GM19035 (cell line): ENCODE data around the gene HPD.
"Not testable (repeated sequence)": the region's sequence is repeated elsewhere in the genome, so short reads cannot be mapped to it uniquely, and the experiment has no call there.

Experiments used
- ATAC-seq: cut with Tn5 transposase; IDR thresholded peaks from one replicate; pipeline ENCODE4 v1.9.1; 2021; ENCODE audit not compliant: unreplicated experiment

The HPD gene

GRCh38 chr12:121869229-121869628 is 10.6 kb upstream of the HPD start:
- ATAC-seq = not testable (repeated sequence)

DNA sequence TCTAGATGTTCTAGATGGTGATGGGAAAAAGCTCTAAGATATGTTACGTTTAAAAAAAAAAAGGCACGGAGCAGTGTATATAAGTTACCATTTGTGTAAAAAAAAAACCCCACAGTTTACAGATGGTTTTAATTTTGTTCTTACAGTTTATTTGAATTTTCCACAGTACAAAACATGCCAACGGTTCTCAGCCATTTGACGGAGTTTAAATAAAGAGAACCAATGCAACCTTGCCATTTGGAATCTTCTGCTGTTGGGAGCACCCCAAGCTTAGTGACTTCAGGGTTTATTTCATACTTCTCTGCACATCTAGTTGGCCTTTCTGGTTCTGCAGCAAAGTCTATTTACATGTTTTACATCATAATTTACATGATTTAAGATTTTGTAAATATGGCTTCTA is 7.7 kb upstream of the HPD start:
- ATAC-seq = no peak

DNA sequence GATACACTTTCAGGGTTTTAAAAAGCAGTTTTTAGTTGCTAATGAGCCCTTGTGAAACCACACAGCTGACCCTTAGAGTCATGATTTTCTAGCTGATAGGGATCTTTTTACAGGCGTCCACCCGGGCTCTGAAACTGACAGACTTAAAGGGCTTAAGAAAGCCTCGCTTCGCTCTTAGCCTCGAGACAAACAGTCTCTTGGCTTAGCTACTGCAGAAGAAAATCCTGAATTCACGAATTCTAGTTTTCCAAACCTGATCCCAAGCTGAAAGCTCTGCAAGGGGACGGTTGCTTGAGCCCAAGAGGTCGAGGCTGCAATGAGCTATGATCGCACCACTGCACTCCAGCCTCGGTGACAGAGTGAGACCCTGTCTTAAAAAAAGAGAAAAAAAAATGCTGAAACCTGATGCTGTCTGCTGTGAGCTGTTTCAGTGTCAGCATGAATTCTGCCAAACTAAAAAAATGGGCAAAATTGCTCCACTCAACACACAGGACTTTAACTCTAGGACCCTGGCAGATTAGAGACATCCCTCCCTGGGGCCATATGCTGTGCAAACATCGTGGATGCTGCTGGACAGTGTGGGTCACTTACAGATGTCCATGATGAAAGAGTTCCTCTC is 3.1 kb upstream of the HPD start:
- no peak for ATAC-seq

- not testable (repeated sequence) for ATAC-seq
Measured at GRCh38 chr12:121860699-121861098, 2.0 kb upstream of the HPD start.

DNA sequence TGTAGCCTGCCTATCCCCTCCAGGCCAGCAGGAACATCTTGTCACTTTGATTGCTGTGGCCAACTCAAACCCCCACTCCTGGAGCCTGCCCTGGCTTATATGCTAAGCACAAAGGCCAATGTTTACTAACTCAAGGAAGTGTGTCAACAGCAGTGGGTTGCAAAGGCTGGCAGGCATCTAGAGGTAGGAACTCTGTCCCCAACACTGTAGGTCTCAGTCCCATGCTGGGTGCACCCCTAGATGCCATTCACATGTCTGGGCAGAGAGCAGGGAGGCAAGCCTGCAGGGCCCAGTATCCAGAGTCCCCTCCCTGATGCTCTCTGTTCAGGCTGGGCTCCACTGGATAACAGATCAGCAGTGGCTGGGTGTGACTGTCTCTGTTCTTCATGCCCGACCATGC is 1.6 kb upstream of the HPD start:
- no peak for ATAC-seq

GRCh38 chr12:121858318-121858661 is 369 bp downstream of the HPD start:
- no peak for ATAC-seq

- ATAC-seq = no peak
Measured at GRCh38 chr12:121857322-121858246, 1.1 kb downstream of the HPD start.

- not testable (repeated sequence) for ATAC-seq
Measured at GRCh38 chr12:121852392-121852791, 6.3 kb downstream of the HPD start.

- ATAC-seq = no peak
Measured at GRCh38 chr12:121849665-121850064, 9.0 kb downstream of the HPD start.

DNA sequence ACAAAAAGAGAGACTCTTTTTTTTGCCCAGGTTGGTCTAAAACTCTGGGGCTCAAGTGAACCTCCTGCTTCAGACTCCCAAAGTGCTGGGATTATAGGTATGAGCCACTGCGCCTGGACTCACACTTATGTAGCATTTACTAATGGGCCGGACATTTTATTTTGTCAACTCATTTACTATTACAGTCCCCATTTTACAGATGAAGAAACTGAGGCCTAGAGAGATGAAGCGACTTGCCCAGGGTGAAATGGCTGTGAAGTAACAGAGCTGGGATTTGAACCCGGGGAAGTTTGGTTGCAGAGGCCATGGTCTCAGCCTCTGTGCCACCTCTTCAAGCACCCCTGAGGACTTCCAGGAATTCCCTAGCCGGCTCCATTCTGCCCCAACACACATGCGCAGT is 9.4 kb downstream of the HPD start:
- no peak for ATAC-seq

DNA sequence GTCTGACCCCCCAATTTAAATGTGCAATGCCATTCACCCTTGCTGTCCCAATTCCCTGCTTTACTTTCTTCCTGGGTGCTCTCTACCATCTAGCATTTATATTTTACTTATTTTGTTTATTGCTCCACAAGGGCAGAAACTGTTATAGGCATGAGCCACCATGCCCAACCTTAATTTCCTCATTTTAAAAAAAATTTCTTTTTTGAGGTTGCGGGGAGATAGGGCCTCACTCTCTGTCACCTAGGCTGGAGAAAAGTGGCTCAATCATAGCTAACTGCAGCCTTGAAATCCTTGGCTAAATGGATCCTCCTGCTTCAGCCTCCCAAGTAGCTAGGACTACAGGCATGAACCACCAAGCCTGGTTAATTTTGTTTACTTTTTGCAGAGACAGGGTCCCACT is 13.0 kb downstream of the HPD start:
- ATAC-seq = no peak

GRCh38 chr12:121843236-121843982 is 15.2 kb downstream of the HPD start:
- no peak for ATAC-seq

GRCh38 chr12:121839993-121840761 is 18.5 kb downstream of the HPD start:
- no peak for ATAC-seq

- peak; percentile 88 for ATAC-seq
Measured at GRCh38 chr12:121839106-121839992, 19.3 kb downstream of the HPD start.

- no peak for ATAC-seq
Measured at GRCh38 chr12:121838126-121838525, 20.5 kb downstream of the HPD start.

DNA sequence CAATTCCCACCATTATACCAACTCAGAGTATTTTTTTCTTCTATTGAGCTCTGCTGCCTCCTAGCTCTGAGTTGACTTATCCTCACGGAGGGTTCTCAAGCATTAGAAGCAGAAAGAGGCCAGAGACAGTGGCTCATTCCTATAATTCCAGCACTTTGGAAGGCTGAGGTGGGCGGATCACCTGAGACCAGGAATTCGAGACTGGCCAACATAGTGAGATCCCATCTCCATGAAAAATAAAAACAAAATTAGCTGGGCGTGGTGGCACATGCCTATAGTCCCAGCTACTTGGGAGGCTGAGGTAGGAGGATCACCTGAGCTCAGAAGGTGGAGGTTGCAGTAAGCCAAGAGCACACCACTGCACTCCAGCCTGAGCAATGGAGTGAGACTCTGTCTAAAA is 21.0 kb downstream of the HPD start:
- ATAC-seq = no peak

DNA sequence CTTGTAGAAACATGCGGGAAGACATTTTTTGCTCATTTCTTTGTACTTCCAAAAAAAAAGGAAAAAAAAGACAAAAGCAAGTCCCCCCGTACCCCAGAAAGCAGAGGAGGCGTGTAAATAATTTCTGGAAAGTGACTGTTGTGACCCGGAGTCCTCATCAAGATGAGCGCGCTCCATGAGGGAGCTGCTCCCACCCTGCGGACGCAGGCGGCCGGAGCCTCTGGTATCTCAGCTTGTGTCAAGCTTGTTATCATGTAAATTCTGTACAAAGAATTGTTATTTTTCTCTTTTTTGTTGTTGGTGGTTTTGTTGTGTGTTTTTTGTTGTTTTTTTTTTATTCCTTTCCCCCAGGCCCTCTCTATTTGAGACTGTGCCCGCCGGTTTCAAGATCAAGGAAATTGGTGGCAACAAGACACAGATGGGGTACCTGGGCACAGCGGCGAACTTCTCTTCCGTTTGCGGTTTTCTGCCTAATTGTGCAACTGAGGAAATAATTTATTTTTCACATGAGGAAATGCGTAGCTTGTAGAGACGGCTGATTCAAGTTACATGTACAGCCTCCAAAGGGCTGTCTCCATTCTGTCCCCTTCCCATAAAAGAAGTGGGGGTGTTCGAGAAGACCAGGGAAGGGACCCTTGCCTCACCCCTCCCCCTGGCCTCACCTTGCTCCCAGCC is 27.0 kb downstream of the HPD start:
- no peak for ATAC-seq

GRCh38 chr12:121830588-121831265 is 27.9 kb downstream of the HPD start:
- ATAC-seq = no peak

DNA sequence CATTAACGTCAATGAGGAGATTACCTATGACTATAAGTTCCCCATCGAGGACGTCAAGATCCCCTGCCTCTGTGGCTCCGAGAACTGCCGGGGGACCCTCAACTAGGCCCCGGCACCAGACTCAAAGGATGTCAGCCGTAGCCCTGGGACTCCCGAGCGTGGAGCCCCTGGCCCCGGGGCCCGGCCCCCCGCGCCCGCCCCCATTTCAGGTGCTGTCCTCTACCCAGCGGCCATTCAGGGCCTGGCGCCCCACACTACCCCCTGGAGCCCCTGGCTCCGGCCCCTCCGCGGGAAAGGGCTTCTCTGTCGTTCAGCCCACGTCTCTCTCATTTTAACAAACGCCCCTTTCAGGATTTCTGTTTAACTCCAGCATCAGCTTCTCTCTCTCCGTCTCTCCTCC is 28.5 kb downstream of the HPD start:
- no peak for ATAC-seq
